GM12878 (cell line): ENCODE data around the gene ANKRD53.

Source experiments
- CTCF ChIP-seq, 3 experiments: IDR thresholded peaks in 2 of 3; conservative IDR thresholded peaks in 1 of 3; 2 replicates each; pipeline ENCODE4 v1.5.1; 2011; ENCODE audit warnings: low read depth in 3 of 3, low read length in 3 of 3, mild to moderate bottlenecking in 3 of 3, control low read depth in 2 of 3, moderate library complexity in 2 of 3, inconsistent platforms in 1 of 3, mixed read lengths in 1 of 3; ENCODE audit not compliant: control insufficient read depth in 2 of 3, insufficient read depth in 1 of 3; ENCODE audit errors: extremely low read depth in 1 of 3
- EGR1 ChIP-seq, 2 experiments: IDR thresholded peaks; 1 replicate in 1 of 2; 2 replicates in 1 of 2; pipeline ENCODE4 v1.6.1; 2011 to 2012; ENCODE audit warnings: low read depth in 2 of 2, low read length in 2 of 2, borderline replicate concordance in 1 of 2, mild to moderate bottlenecking in 1 of 2, moderate library complexity in 1 of 2
- ESRRA ChIP-seq: IDR thresholded peaks from 2 replicates; pipeline ENCODE4 v1.6.1; 2012; ENCODE audit warnings: mild to moderate bottlenecking, low read length, improper control_type of control experiment
- KAT2A ChIP-seq: conservative IDR thresholded peaks from 2 replicates; pipeline ENCODE4 v1.6.1; 2011; ENCODE audit warnings: low read depth, low read length; ENCODE audit not compliant: control insufficient read depth
- MTA3 ChIP-seq: IDR thresholded peaks from 2 replicates; pipeline ENCODE4 v1.6.1; 2012; ENCODE audit warnings: low read length, inconsistent platforms, borderline replicate concordance
- POLR2A ChIP-seq: IDR thresholded peaks from 2 replicates; pipeline ENCODE4 v1.6.1; 2011; ENCODE audit warnings: low read depth, mild to moderate bottlenecking, low read length
- POLR2AphosphoS5 ChIP-seq: IDR thresholded peaks from 2 replicates; pipeline ENCODE4 v1.6.1; 2011; ENCODE audit warnings: mild to moderate bottlenecking, low read length, inconsistent platforms
- RFX5 ChIP-seq: IDR thresholded peaks from 2 replicates; pipeline ENCODE4 v1.6.1; 2011; ENCODE audit warnings: low read depth, low read length, improper control_type of control experiment
- RUNX3 ChIP-seq: IDR thresholded peaks from 2 replicates; pipeline ENCODE4 v1.6.1; 2012; ENCODE audit warnings: low read length, inconsistent platforms
- SRF ChIP-seq, 2 experiments: IDR thresholded peaks; 2 replicates each; pipeline ENCODE4 v1.6.1; 2011; ENCODE audit warnings: low read depth in 2 of 2, low read length in 2 of 2, mild to moderate bottlenecking in 1 of 2, moderate library complexity in 1 of 2
- YY1 ChIP-seq: IDR thresholded peaks from 2 replicates; pipeline ENCODE4 v1.6.1; 2011; ENCODE audit warnings: low read depth, mild to moderate bottlenecking, low read length
- ZNF24 ChIP-seq: fragments of 450-650 bp; IDR thresholded peaks from 2 replicates; pipeline ENCODE4 v1.6.1; 2017; ENCODE audit warnings: antibody characterized with exemption, mild to moderate bottlenecking
- ZSCAN29 ChIP-seq: fragments of 450-650 bp; IDR thresholded peaks from 2 replicates; pipeline ENCODE4 v1.6.1; 2017; ENCODE audit warnings: mild to moderate bottlenecking, moderate library complexity
- TF ChIP-seq, protein P1 (sequence below): fragments of 450-650 bp; IDR thresholded peaks from 2 replicates; pipeline ENCODE4 v1.6.1; 2014; ENCODE audit warnings: mild to moderate bottlenecking

DNA sequence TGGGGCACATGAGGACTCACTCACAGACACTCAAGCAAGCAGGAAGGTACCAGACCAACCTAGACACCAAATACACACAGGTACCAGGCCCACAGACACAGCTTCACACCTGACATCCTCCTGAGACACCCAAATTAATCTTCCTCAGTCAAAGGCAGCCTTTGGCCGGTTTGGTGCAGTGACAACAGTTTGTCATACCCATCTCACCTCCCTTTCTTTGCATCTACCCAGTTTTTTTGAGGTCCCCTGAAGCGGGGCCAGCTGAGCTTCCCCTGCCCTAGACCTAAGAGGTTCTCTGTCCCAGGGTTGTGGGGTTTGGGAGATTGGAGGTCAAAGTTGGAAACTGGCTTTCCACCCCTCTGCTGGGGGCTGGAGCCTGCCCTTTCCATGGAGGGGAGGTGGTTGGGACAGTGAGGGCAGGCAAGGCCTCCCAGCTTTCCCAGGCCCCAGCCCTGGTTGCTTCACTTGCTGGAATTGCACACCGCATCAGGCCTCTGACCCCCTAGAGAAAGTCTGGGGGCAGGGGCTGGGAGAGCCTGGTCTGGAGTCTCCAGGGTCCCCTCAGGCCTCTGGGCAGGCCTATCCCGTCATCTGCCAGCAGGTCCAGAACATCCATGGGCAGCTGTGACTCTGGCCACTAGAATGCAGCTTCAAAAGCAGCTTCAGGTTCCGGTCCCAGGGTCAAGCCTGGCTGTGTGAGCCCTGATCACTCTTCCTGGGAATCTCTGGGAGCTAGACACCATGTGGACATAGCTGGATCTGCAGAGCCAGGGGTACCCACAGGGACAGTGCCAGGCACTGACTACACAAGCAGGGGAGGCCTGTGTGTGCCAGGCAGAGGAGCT is 28.7 kb downstream of the ANKRD53 start:
- TF ChIP-seq CTCF (IDR thresholded peaks at IDR 0.05 in 2 of 3, conservative IDR thresholded peaks at IDR 0.05 in 1 of 3; ENCODE audit: control insufficient read depth in 2 of 3, extremely low read depth in 1 of 3, insufficient read depth in 1 of 3, low read depth in 3 of 3, low read length in 3 of 3), result no peak
- no peak for TF ChIP-seq MTA3
- no peak for TF ChIP-seq YY1
- TF ChIP-seq POLR2AphosphoS5, result no peak
- TF ChIP-seq ESRRA, result no peak
- no peak for TF ChIP-seq SRF (IDR thresholded peaks at IDR 0.05; ENCODE audit: low read depth in 2 of 2, low read length in 2 of 2)
- TF ChIP-seq ZSCAN29, result no peak
- TF ChIP-seq, protein P1, sequence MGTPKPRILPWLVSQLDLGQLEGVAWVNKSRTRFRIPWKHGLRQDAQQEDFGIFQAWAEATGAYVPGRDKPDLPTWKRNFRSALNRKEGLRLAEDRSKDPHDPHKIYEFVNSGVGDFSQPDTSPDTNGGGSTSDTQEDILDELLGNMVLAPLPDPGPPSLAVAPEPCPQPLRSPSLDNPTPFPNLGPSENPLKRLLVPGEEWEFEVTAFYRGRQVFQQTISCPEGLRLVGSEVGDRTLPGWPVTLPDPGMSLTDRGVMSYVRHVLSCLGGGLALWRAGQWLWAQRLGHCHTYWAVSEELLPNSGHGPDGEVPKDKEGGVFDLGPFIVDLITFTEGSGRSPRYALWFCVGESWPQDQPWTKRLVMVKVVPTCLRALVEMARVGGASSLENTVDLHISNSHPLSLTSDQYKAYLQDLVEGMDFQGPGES, result no peak
- no peak for TF ChIP-seq POLR2A
- TF ChIP-seq RUNX3, result no peak
- no peak for TF ChIP-seq KAT2A
- TF ChIP-seq EGR1 (IDR thresholded peaks at IDR 0.05; ENCODE audit: borderline replicate concordance in 1 of 2, low read depth in 2 of 2, low read length in 2 of 2), result no peak
- no peak for TF ChIP-seq ZNF24
- TF ChIP-seq RFX5, result no peak
